Activated T-cell treated with anti-CD3 and anti-CD28 coated beads, Interleukin-2, amount 50 U/mL, for 72 hours (primary cell): Measurements from ENCODE around the gene MYD88. TPM values are rescaled to one million over a fixed set of nuclear protein-coding genes. Genes with fewer than 3 reads are reported as not detected.

Experiments
- ATAC-seq, 2 donors: fragments of 150-1000 bp; cut with Tn5 transposase; replicated peaks in 1 of 2; 2 replicates each; pipeline ENCODE4 v1.10.0; 2021; ENCODE audit warnings: moderate library complexity in 2 of 2, mild to moderate bottlenecking in 1 of 2
- DNase-seq, 2 donors: peaks; one replicate each; pipeline ENCODE4 v3.0.0; 2021 to 2022; ENCODE audit warnings: mixed read lengths in 1 of 2
- H3K27ac Mint-ChIP-seq: one replicate; pipeline ENCODE4 v1.8.0; 2022; ENCODE audit warnings: mild to moderate bottlenecking, moderate library complexity, mixed read lengths
- H3K27me3 Mint-ChIP-seq: one replicate; pipeline ENCODE4 v1.8.0; 2022; ENCODE audit warnings: low read depth, mixed read lengths
- H3K36me3 Mint-ChIP-seq, 2 donors: one replicate each; pipeline ENCODE4 v1.8.0; 2022; ENCODE audit warnings: mixed read lengths in 2 of 2, mild to moderate bottlenecking in 1 of 2; ENCODE audit not compliant: insufficient read depth in 2 of 2
- H3K4me1 Mint-ChIP-seq: one replicate; pipeline ENCODE4 v1.8.0; 2022; ENCODE audit warnings: low read depth, mixed read lengths
- H3K4me3 Mint-ChIP-seq, 2 donors: one replicate each; pipeline ENCODE4 v1.8.0; 2022; ENCODE audit warnings: mild to moderate bottlenecking in 2 of 2, mixed read lengths in 2 of 2, moderate library complexity in 2 of 2
- H3K9me3 Mint-ChIP-seq, 2 donors: one replicate each; pipeline ENCODE4 v1.8.0; 2022; ENCODE audit warnings: mixed read lengths in 2 of 2
- total RNA-seq, 2 donors: library from RNA; stranded (reverse); gene quantifications; one replicate each; pipeline ENCODE4 v1.2.3, GENCODE V29; 2022

MYD88 gene
- total RNA-seq, 2 donors from 2014 or later = 27.3 to 38.2 TPM

DNA sequence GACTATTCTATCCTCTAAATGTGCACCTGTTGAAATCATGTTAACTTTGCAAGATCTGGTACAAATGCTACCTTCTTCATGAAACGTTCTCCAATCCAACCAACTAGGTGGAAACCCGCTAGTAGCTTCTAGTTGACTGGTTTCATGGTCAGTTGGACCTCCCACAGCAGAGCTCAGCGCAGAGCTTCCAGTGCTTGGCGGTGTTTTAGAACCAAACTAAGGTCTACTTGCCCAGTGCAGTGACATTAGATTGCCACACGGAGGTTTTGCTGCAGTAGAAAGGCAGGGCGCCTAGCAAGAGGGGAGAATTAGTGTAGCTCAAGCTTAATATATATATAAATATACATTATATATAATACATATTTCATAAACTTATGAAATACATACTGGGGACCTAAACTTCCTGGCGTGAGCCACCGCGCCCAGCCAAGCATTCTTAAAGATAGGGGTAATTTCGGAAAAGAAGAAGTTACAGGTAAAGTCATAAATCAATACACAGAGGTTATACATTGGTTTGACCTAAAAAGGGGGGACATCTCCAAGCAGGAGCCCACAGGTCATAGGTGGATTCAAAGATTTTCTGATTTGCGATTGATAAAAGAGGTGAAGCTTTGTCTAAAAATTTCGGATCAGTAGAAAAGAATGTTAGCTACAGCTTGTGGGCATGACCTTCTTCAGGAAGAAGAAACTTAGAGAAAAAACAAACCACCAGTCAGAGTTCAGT, 24.8 kb downstream of the MYD88 start:
- Mint-ChIP-seq H3K36me3 (peaks cover 3 to 5% of the 10 kb centered on the region in 2 donors), H3K9me3 (no peaks in the 10 kb centered on the region), H3K4me1 (peaks cover 32% of the 10 kb centered on the region), H3K27ac (no peak overlapping the region), H3K4me3 (peak overlapping the region in 1 of 2 donors; percentile 50), H3K27me3 (no peaks in the 10 kb centered on the region)
- peak in 1 of 2 donors; percentile 23 for DNase-seq
- ATAC-seq = no peak

DNA sequence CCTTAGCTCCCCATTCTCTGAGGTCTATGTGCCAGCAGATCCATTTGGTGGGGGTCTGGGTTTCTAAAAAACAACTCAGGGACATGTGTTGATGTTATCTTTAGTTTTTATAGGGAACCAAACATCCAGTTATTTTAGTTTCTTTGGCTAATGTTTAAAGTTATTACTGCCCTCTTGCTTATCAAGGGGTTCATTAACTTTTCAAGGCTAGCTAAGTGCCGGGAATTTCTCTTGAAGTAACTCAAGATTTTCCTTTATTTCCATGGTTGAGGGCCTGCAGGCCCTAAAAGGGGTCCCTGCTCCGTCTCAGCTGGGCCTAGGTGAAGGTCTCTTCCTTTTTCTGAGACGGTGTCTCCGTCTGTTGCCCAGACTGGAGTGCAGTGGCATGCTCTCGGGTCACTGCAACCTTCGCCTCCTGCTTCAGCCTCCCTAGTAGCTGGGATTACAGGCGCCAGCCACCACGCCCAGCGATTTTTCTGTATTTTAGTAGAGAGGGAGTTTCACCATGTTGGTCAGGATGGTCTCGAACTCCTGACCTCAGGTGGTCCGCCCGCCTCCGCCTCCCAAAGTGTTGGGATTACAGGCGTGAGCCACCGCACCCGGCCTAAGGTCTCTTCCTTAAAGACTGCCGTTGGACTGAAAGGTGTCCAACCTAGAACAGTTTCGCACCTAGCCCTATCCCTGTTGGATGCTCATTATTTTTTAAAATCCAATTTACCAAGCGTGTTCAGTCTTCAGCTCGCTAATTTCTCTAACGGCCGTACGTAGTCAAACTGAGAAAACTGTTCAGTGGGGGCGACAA, 25.6 kb downstream of the MYD88 start:
- Mint-ChIP-seq H3K36me3 (peaks cover 3 to 5% of the 10 kb centered on the region in 2 donors), H3K27me3 (no peaks in the 10 kb centered on the region), H3K27ac (peak overlapping the region; percentile 95), H3K4me3 (peak overlapping the region; percentile 93 to 99), H3K4me1 (peaks cover 40% of the 10 kb centered on the region), H3K9me3 (no peaks in the 10 kb centered on the region)
- DNase-seq = no peak
- no peak for ATAC-seq

DNA sequence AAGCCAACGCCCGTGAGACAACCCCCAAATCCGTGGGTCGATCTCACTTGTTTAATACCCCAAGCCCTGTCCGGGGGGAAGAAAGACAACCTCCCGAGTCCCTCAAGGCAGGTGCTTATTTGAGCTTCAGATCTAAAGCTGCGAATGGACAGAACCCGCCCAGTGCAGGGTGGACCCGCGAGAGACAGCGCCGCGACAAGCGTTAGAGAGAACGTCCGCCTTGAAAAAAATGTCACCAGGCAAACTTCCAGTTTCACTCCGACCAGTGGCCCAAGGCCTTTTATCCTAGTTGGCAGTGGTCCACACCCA, 26.1 kb downstream of the MYD88 start:
- Mint-ChIP-seq H3K4me1 (peaks cover 45% of the 10 kb centered on the region), H3K4me3 (peak overlapping the region; percentile 93 to 99), H3K27me3 (no peaks in the 10 kb centered on the region), H3K27ac (peak overlapping the region; percentile 95), H3K9me3 (no peaks in the 10 kb centered on the region), H3K36me3 (peaks cover 3 to 5% of the 10 kb centered on the region in 2 donors)
- ATAC-seq = peak; percentile 29
- no peak for DNase-seq

DNA sequence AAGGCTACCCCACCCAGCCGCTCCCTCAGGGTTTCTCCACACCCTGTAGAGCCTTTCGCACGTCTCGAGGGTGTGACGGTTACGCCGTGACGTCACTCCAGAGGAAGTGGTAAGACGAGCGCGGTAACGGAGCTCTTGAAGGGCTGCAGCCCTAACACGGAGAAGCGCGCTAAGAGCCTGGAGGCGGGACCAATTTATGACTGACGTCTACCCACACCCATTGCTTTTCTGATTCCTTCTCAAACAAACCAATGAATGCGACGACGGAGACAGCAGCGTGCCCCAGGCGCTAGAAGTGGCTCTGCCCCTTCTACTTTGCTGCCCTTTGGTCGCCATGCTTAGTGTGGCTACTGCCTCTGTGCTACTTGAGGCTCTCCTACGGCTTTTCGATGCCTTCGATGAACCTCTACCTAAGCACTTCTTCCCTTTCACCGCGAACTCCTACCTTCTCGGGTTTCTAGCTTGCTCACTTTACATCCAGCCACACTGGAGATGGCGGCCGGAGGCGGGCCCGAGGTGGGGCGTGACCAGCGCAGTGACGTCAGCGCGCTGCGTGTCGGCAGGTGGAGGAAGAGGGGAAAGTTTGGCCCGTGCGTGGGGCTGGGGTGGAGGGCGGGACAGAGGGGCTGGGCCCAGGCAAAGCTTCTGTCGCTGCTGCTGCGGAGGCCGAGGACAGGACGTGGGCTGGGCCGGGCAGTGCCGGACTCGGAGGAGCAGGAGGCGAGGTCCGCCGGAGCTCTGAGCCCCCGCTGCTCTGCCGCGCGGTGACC, 26.7 kb downstream of the MYD88 start, which contains the start of gene OXSR1:
Gene OXSR1, plus strand, starts transcription at position 586 of the 770 bp plus-strand sequence. CDS start 340 bp downstream, outside the sequence.
- peak; percentile 89 to 90 for ATAC-seq
- Mint-ChIP-seq H3K27me3 (no peaks in the 10 kb centered on the region), H3K9me3 (no peaks in the 10 kb centered on the region), H3K36me3 (peaks cover 3 to 5% of the 10 kb centered on the region in 2 donors), H3K4me1 (peaks cover 48% of the 10 kb centered on the region), H3K27ac (peak within 1 kb of the TSS; percentile 95), H3K4me3 (peak within 1 kb of the TSS; percentile 93 to 99)
- DNase-seq = peak; percentile 97

DNA sequence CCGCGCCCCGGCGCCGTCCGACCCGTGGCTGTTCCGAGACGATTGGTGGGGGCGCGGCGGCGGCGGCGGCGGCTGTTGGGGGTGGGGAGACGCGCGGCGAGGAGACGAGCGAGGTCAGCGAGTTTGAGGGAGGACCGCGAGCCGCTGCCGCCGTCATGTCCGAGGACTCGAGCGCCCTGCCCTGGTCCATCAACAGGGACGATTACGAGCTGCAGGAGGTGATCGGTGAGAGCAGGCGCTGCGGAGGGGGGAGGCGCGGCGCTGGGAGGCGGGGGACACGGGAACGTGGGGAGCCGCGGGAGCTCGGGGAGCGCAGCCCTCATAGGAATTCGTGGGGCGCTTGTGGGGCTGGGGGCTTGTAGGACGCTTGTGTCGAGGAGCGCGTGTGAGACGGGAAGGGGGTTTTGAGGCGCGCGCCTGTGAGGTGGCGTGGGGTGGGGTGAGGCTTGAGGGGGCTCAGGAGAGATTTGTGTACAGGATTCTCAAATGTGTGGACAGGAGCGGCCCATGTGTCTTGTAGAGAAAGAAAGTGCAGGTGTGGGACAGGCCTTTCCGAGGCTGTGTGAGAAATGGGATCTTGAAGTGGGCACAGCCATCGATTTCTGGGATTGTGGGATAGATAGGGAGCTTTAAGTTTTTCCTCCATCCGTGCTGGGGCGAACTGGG, 27.4 kb downstream of the MYD88 start:
- Mint-ChIP-seq H3K27me3 (no peaks in the 10 kb centered on the region), H3K4me1 (peaks cover 55% of the 10 kb centered on the region)
- peak in 1 of 2 donors; percentile 3 for ATAC-seq

DNA sequence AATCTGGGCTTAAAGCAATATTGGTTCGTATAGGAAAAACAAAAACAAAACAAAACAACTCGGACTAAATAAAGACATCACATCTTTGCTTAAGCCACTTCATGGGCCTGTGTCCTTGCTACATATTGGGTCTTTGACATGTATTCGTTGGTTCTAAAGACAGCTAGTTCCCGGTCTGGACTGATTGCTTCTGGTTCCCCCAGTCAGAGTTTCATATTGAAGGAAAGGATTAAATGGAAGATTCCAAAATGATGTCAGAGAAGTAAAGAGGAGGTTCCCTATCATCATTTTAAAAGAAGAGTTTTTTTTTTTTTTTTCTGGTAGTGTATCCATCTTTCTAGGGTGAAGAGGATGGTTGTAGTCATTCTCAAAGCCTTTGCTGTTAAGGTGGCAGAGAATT, 29.1 kb downstream of the MYD88 start:
- H3K27ac Mint-ChIP-seq = peak overlapping the region; percentile 31
- no peaks in the 10 kb centered on the region for H3K9me3 Mint-ChIP-seq
- H3K27me3 Mint-ChIP-seq = no peaks in the 10 kb centered on the region
- no peak for DNase-seq
- no peak for ATAC-seq
- peaks cover 3 to 7% of the 10 kb centered on the region in 2 donors for H3K36me3 Mint-ChIP-seq
- peak overlapping the region; percentile 93 to 99 for H3K4me3 Mint-ChIP-seq
- peaks cover 73% of the 10 kb centered on the region for H3K4me1 Mint-ChIP-seq

More for the DNA sequence above, 27.4 kb downstream of the MYD88 start:
- Mint-ChIP-seq H3K4me3 (peak overlapping the region; percentile 93 to 99), H3K36me3 (peaks cover 3 to 7% of the 10 kb centered on the region in 2 donors), H3K27ac (peak overlapping the region; percentile 93), H3K9me3 (no peaks in the 10 kb centered on the region)
- no peak for DNase-seq

DNA sequence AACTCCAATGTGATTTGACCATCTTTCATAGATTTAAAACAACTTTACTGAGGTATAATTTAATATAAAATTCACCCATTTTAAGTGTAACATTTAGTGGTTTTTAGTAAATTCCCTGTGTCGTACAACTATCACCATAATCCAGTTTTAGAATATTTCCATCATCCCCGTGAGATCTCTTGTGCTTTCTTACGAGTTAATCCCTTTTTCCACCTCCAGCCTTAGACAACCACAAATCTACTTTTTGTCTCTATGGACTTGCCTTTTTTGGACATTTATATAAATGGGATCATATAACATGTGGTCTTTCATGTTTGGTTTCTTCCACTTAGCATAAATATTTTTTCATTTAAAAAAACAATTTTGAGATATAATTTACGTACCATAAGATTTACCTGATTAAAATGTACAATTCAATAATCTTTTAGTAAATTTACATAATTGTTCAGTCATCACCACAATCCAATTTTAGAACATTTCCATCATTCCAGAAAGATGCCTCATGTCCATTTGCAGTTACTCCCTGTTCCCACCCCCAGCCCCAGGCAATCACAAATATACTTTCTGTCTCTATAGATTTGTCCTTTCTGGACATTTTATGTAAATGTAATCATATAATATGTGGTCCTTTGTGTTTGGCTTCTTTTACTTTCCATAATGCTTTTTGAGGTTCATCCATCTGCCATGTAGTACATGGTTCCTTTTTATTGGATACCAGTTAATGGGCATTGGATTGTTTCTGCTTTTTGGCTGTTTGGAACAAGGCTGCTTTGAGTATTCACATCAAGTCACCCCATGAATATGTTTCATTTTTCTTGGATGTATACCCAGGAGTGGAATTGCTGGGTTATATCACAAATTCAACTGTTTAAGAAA, 29.9 kb downstream of the MYD88 start:
- Mint-ChIP-seq H3K4me1 (peaks cover 79% of the 10 kb centered on the region), H3K4me3 (peak overlapping the region; percentile 93 to 99), H3K27ac (peak overlapping the region; percentile 56)

DNA sequence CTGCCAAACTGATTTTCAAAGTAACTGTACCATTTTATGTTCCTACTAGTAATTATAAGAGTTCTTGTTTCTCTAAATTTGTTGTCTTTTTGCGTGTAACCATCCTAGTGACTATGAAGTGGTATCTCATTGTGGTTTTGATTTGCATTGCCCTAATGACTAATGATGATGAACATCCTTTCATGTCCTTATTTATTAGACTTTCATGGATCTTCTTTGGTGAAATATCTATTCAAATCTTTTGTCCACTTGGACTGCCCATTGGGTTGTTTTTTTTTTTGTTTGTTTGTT, 30.5 kb downstream of the MYD88 start:
- Mint-ChIP-seq H3K27me3 (no peaks in the 10 kb centered on the region), H3K9me3 (no peaks in the 10 kb centered on the region), H3K27ac (peak overlapping the region; percentile 56), H3K4me3 (peak overlapping the region; percentile 44 to 73), H3K4me1 (peaks cover 85% of the 10 kb centered on the region), H3K36me3 (peaks cover 3 to 7% of the 10 kb centered on the region in 2 donors)
- ATAC-seq (no peak), DNase-seq (no peak)

More for the DNA sequence above, 29.9 kb downstream of the MYD88 start:
- Mint-ChIP-seq H3K27me3 (no peaks in the 10 kb centered on the region), H3K9me3 (no peaks in the 10 kb centered on the region), H3K36me3 (peaks cover 3 to 7% of the 10 kb centered on the region in 2 donors)
- DNase-seq (no peak), ATAC-seq (no peak)

DNA sequence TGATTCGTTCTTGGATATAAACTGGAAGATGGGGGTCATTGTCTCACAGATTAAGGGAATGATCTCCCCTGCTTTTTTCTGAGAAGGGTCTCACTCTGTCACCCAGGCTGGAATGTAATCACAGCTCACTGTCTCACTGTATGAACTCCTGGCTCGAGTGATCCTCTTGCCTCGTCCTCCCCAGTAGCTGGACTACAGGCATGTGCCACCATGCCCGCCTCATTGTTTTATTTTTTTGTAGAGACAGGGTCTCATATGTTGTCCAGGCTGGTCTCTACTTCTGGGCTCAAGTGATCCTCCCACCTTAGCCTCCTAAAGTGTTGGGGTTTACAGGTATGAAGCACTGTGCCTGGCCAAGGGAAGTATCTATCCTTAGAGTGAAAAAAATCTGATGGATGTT, 32.3 kb downstream of the MYD88 start:
- Mint-ChIP-seq H3K9me3 (no peaks in the 10 kb centered on the region), H3K36me3 (peaks cover 3 to 7% of the 10 kb centered on the region in 2 donors), H3K27me3 (no peaks in the 10 kb centered on the region), H3K4me1 (peaks cover 93% of the 10 kb centered on the region), H3K27ac (no peak overlapping the region), H3K4me3 (no peak overlapping the region)
- ATAC-seq (no peak), DNase-seq (no peak)

DNA sequence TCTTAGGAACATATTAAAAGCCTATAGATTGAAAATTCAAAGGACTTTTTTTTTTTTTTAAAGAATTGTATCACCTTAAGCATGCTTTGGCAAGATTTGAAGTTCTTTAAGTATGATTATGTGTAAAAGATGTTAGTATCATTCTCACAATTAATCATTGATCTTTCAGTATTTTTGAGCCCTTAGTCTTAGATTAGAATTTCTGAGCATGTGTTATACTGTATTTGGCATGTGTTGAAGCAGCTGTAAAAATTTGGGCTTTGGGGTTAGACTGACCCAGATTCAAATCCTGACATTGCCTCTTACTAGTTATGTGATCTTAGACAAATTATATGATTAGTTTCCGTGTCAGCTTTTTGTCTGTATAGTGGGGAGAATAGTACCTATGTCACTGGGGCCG, 33.2 kb downstream of the MYD88 start:
- ATAC-seq (peak; percentile 4 to 11), DNase-seq (no peak)
- Mint-ChIP-seq H3K4me1 (peaks cover 87% of the 10 kb centered on the region), H3K27me3 (no peaks in the 10 kb centered on the region), H3K9me3 (no peaks in the 10 kb centered on the region), H3K4me3 (peak overlapping the region in 1 of 2 donors; percentile 52), H3K27ac (peak overlapping the region; percentile 66), H3K36me3 (peaks cover 0 to 2% of the 10 kb centered on the region in 2 donors)

DNA sequence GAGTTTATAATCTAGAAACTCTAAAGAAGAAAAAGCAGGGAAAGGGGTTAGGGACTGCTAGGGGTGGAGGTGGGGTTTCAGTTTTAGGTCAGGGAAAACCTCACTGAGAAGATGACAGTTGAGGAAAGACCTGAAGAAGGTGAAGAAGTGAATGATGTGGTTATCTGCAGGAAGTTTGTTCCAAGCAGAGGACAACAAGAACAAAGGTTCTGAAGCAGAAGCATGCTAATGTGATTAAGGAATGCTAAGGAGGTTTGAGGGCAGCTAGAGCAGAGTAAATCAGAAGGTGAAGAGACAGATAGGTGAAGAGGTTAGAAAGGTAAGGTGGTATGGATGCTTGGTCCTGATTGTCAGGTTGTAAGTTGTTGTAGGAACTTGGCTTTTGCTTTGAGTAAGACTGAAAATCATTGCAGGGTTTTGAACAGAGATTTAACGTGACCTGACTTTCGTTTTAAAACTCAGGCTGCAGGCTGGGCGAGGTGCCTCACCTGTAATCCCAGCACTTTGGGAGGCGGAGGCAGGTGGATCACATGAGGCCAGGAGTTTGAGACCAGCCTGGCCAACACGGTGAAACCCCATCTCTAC, 35.5 kb downstream of the MYD88 start:
- no peak for DNase-seq
- no peaks in the 10 kb centered on the region for H3K9me3 Mint-ChIP-seq
- H3K27me3 Mint-ChIP-seq = no peaks in the 10 kb centered on the region
- H3K27ac Mint-ChIP-seq = no peak overlapping the region
- peak; percentile 54 for ATAC-seq
- H3K4me1 Mint-ChIP-seq = peaks cover 65% of the 10 kb centered on the region
- peak overlapping the region; percentile 50 to 66 for H3K4me3 Mint-ChIP-seq
- H3K36me3 Mint-ChIP-seq = peaks cover 0 to 8% of the 10 kb centered on the region in 2 donors
